DND-41 (cell line): Measurements from ENCODE around the gene LILRA5.

Experiments used
- EZH2 ChIP-seq: IDR thresholded peaks from 3 replicates; pipeline ENCODE4 v1.6.1; 2012; ENCODE audit warnings: borderline replicate concordance, low read depth, mild to moderate bottlenecking, moderate library complexity, low read length, inconsistent platforms; ENCODE audit not compliant: severe bottlenecking
- TF ChIP-seq, protein P1 (sequence below): IDR thresholded peaks from 2 replicates; pipeline ENCODE4 v1.5.1; 2012; ENCODE audit warnings: borderline replicate concordance, low read length, moderate library complexity, mild to moderate bottlenecking; ENCODE audit not compliant: poor library complexity, severe bottlenecking; ENCODE audit errors: extremely low read depth

DNA sequence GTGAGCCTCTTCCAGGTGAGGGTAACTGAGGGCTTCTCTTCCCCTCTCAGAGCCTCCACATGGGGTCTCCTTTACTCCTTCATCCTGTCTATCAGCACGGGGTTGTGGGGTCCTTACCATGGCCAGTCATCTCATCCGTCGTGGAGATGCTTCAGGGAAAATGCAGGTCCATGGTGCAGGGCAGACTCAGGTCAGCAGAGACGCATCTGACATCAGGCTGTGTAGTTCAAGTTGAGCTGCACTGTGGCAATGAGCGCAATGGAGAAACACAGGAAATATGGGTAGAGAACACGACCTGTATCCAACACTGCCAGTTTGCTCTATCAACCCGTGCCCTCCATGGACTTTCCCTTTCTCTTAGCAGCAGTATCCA, 13.9 kb downstream of the LILRA5 start:
- TF ChIP-seq, protein P1, sequence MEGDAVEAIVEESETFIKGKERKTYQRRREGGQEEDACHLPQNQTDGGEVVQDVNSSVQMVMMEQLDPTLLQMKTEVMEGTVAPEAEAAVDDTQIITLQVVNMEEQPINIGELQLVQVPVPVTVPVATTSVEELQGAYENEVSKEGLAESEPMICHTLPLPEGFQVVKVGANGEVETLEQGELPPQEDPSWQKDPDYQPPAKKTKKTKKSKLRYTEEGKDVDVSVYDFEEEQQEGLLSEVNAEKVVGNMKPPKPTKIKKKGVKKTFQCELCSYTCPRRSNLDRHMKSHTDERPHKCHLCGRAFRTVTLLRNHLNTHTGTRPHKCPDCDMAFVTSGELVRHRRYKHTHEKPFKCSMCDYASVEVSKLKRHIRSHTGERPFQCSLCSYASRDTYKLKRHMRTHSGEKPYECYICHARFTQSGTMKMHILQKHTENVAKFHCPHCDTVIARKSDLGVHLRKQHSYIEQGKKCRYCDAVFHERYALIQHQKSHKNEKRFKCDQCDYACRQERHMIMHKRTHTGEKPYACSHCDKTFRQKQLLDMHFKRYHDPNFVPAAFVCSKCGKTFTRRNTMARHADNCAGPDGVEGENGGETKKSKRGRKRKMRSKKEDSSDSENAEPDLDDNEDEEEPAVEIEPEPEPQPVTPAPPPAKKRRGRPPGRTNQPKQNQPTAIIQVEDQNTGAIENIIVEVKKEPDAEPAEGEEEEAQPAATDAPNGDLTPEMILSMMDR: no peak
- TF ChIP-seq EZH2: no peak
